Ramos (cell line): Measurements from ENCODE around the gene COMTD1.

Source experiments
- in situ Hi-C: fragments of 300-500 bp; cut with MboI; formaldehyde crosslinking; loops from one replicate; pipeline ENCODE4 v1.14.3; 2022; ENCODE audit warnings: low sequenced_read_pairs; ENCODE audit not compliant: unreplicated experiment

Gene COMTD1

GRCh38 chr10:75246506-75246905 is 10.7 kb upstream of the COMTD1 start:
- in situ Hi-C loops = loop anchor here (25.0 kb wide), 1 partner anchor 984 kb away; no protein-coding TSS in a partner anchor

- in situ Hi-C loops = loop anchor here (25.0 kb wide), 1 partner anchor 983 kb away; no protein-coding TSS in a partner anchor
Measured at GRCh38 chr10:75245354-75246250, 9.8 kb upstream of the COMTD1 start.

DNA sequence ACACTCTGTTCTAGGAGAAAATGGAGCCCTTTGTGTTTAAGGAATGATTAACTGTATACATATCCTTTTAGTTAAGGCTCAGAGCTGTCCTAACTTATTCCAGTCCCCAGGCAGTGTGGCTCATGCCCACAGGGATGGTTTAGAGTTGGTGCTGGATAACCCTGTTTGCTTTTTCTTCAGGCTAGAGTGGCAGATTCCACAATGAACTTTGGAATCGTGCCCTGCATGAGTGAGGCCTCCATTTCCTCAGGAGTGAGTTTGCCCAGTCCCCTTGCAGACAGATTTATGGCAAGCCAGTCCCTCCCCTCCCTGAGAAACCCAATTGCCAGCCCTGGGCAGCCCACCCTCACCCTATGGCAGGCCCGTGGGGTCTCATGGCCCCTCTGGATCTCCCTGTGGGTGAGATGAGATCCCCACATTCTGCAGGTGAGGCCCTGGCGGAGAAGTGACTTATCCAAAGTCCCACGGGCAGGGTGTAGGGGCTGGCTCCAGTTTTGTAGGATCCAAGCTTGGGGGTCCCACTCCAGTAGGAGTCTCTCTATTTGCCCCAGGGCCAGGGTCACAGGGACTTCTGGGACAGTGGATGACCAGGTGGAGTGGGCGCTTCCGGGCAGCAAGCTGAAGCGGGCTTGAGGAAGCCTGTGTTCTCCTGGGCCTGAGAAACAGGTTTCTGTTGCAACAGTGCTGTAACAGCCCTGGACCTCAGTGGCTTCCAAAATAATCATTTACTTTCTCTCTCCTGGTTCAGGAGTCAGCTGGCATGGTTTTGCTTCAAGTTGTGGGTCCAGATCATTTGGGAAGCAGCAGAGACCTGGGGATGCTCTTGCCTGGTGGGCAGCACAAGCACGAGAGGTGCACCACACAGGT is 9.0 kb upstream of the COMTD1 start:
- in situ Hi-C loops = loop anchor here (25.0 kb wide), 1 partner anchor 982 kb away; no protein-coding TSS in a partner anchor

DNA sequence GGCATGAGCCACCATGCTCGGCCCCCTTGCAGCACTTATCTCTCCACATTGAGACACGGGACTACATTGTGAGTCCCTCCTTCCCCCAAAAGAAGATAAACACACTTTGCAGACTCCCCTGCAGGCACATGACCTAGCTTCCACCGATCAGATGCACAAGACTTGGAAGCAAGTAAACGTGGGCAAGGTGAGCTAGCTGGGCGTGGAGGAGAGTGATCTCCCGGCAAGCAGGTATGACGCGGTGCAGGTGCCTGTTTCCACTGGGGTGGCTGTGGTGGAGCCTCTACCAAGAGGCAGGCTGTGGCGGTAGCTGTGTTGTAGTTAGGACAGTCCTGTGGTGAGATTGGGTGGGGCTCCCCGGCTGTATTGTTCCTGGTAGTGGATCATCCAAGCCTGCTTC is 7.7 kb upstream of the COMTD1 start:
- in situ Hi-C loops = loop anchor here (25.0 kb wide), 1 partner anchor 981 kb away; no protein-coding TSS in a partner anchor

GRCh38 chr10:75240329-75241076 is 4.7 kb upstream of the COMTD1 start:
- in situ Hi-C loops = loop anchor here (25.0 kb wide), 1 partner anchor 978 kb away; no protein-coding TSS in a partner anchor

DNA sequence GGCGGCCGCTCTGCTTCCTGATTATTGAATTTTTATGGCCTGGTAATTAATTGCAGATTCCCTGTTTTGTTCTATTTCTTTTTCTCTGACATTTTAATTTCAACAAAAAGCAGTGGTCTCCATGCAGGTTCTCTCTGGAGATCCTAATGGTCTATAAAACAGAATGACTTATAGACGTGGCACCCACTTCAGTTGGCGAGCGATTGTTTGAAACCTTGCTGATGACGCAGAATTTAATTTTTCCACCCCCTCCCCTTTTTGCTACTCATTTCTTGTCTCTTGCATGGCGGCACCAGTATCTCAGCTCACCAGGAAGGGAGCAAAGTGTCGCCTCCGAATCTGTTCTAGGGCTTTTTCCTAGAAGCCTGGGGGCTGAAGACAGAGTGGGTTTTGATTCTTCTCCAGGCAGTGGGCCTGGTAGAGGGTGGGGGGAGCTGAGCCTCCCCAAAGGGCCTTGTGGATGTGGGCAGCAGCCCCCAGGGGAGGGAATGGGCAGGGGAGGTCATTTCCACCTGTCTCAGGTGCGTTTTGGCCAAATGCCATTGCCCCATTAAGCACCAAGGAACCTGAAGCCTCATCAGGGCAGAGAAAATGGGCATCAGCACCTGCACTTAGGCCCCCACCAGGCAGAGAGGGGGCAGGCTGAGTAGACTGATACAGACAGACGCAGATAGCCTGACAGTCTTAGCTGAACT is 3.5 kb upstream of the COMTD1 start:
- in situ Hi-C loops = loop anchor here (25.0 kb wide), 1 partner anchor 977 kb away; no protein-coding TSS in a partner anchor

DNA sequence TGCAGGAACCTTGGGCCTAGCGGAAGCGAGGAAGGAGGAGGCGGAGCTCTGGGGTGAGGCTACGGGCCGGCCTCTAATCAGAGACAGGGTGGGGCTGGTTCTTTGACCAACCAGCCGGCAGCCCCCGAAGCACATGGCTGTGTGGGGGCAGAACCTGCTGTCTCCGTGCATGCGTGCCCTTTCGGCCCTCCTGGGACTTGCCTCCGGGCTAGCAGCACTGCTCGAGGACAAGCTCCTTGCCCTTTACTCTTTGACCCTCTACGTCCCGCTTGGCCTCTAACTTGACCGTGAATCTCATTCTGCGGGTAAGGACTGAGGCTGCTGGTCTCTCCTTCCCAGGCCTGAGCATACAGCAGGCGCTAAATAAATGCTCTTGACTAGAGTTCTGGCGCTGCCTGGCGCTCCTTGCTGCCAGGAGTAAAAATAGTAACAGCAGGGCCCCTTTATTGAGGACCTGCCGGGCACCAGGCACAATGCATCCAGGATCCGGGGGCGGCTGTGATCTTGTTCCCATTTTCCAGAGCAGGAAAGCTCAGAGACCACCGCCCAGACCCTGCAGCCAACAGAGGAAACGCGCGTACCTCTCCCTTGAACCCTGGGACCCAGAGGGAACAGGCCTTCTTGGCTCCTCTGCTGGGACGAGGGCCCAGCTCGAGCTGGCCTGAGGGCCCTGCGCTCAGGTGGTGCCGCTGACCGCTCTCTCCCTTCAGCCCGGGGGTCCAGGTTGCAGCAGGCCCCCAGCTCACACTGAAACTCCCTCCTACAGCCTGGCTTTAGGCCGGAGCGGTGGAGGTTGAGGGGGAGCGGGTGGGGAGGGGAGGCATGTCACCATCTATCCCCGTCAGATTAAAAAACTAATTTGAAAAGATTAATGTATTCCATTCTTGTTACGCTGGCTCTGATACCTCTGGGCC is 2.7 kb upstream of the COMTD1 start:
- in situ Hi-C loops = loop anchor here (25.0 kb wide), 1 partner anchor 976 kb away; no protein-coding TSS in a partner anchor

DNA sequence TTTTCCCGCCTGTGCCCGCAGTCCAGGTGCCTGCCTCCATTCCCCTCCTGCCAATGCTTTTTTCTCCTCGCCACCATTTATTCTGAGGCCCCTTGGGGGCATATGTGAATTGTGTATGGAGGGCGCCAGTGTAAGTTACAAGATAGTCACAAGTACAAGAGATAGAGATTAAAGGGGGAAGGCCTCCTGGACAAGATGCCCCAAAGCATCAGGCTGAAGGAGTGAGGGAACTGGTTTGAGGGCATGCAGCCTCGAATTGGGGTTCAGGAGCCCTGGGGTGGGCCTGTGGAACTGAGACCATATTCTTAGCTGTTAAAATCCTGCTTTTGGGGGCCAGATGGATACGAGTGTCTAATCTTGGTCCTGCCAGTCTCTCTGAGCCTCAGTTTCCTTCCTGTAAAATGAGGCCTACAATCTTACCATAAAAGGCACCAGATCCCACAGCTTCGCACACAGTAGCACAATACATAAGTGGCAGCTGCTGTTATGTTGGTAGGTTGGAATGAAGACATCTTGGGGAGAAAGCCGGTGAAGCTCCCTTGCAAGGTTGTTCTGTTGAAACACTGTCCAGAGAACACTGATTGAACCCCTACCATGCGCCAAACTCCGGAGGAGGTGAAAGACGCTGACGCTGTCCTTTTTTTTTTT is 545 bp upstream of the COMTD1 start:
- in situ Hi-C loops = loop anchor here (25.0 kb wide), 1 partner anchor 974 kb away; no protein-coding TSS in a partner anchor

DNA sequence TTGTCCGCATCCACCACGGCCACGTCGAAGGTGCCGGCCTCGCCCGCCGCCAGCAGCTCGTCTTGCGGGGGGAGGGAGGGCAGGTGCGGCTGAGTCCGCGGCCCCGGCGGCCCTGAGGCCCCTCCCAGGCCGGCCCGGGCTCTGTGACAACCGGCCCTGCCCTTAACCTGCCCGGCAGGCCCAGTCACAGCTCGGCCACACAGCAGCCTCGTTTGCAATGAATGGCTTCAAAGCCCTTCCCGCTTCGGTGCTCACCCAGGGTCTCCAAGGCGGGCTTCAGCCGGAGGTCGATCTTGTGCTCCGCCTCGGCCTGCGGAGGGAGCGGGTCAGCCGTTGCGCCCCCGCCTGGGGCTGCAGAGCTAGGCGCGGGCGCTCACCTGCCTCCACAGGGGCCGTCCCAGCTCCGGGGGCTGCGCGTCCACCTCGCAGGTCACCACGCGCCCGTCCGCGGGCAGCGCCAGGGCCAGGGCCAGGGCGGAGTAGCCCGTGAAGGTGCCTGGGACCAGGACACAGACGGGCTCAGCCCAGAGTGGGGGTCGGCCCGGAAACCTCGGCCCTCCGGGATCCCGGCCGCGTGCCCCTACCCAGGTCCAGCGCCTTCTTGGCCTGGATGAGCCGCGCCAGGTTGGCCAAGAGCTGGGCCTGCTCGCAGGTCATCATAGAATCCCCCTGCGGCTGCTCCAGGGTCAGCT is 928 bp downstream of the COMTD1 start:
- in situ Hi-C loops = loop anchor here (25.0 kb wide), 1 partner anchor 973 kb away; no protein-coding TSS in a partner anchor

DNA sequence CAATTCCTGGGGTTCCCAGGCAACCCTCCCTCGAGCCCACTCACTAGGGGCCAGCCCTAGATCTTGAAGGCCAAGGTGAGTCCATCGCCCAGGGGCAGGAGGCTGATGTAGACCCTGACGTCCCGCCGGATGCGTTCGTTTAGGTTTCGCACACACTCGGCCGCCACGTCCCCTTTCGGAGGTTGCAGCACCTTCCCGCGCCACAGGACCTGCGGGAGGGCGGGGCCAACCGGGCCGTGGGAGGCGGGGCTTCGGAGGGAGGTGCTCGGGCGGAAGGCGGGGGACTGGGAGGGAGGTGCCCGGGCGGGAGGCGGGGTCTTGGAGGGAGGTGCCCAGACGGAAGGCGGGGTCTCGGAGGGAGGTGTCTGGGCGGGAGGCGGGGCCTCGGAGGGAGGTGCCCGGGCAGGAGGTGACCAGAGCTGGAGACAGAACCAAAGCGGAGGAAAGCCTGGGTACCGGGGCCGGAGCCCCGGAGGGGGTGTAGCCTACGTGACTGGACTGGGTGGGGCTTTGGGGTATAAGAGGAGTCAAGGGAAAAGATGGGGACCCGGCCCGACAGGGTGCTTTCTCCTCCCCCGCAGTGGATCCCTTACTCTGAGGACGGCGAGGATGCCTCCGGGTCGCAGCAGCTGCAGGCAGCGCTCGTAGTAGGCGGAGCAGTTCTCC is 1.6 kb downstream of the COMTD1 start:
- in situ Hi-C loops = loop anchor here (25.0 kb wide), 1 partner anchor 972 kb away; no protein-coding TSS in a partner anchor

DNA sequence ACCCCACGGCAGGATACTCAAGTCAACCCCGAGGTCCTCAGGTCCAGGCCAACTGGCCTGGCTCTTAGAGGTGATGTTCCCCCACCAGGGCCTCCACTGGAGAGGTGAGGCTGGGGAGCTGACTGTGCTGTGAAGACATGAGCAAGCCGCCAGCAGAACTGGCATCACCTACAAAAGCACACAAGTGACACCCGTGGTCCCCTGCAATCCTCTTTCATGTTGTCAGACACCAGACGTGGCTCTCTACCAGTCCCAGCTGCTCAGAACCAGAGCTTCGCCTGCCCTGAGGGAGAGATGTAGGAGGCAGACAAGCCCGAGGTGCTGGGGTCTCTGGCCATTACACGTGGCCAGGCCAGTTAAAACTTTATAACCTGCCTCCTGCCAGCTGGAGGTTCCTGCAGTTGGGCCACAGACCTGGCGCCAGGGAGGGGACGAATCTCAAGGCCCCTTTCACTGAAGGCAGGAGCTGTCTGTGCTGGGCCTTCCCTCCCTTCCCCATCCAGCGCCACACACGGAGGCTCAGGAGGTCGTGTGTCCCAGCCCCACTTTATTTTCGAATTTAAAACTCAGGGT is 2.2 kb downstream of the COMTD1 start:
- in situ Hi-C loops = loop anchor here (25.0 kb wide), 1 partner anchor 971 kb away; no protein-coding TSS in a partner anchor

DNA sequence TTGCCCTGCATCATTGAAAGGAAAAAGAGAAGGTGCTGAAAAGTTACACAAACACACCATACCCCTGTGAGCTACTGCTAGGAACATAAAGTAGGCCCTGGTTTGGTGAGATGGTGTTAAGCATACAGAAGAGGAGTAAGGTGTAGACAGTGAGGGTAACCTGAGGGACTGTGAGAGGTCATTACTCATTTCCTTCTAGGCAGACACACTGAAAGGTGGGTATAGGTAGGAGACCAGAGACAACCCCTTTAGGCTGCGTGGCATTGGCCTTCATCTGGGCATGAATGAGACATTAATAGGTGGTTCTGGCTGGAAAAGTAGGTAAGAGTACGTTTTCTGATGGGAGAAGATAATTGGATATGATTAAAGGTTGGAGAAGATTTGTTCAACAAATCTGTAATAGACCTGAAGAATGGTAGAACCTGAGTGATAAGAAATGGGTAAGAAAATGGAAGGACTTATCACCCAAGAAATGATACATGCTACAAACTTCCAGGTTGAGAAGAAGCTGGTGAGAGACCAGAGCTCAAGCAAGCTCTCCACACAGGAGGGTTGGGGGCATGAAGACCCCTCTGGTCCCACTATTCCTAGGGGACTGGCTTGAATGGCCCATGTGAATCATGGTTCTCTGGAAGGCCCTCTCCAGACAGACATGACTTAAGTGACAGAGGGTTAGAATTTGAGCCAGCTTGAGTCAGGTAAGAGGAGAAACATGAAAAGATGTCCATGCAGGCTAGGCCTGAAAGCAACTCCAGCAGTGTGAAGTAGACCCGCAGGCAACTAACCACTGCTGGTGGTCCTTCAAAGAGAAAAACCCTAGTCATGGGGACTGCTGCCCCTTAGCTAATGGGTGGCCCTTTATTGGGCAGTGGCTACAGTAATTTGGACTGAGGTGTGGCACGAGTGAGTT is 3.8 kb downstream of the COMTD1 start:
- in situ Hi-C loops = loop anchor here (25.0 kb wide), 1 partner anchor 970 kb away; no protein-coding TSS in a partner anchor

DNA sequence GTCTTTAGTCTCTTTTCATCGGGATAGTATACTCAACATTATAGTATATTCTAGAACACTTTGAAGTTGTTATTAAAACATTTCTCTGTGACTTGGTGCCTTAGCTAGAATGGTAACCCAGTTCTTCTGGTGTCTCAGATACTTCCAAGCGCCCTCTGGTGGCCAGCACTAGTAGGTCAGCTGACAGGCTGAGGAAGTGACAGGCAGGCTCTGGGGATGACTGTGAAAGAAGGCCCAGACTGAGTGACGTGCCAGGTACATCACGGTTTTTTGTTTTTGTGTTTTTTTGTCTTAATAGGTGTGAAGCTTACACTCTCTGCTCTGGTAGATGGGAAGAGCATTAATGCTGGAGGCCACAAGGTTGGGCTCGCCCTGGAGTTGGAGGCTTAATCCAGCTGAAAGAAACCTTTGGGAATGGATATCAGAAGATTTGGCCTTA is 5.1 kb downstream of the COMTD1 start:
- in situ Hi-C loops = loop anchor here (25.0 kb wide), 1 partner anchor 968 kb away; no protein-coding TSS in a partner anchor

- in situ Hi-C loops = loop anchor here (25.0 kb wide), 1 partner anchor 968 kb away; no protein-coding TSS in a partner anchor
Measured at GRCh38 chr10:75229971-75230370, 5.8 kb downstream of the COMTD1 start.

DNA sequence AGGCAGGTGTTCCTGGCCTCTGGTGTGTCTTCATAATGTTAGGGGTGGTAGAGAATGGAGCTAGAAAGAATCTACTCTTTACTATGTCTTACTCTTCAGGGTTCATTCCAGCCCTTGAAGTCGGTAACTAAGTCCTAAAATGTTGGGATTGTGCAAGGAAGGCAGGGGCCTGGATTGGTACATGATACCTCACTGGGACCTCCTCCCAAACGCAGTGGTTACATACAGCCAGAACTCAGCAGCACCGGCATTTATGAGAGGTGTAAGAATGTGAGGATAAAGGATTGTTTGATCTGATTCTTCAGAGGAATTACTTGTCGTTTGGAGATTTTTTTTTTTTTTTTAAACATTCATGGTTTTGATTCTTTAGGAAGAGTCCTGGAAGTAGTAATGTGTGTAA is 6.9 kb downstream of the COMTD1 start:
- in situ Hi-C loops = loop anchor here (25.0 kb wide), 1 partner anchor 967 kb away; no protein-coding TSS in a partner anchor
